SHP77 (cell line): ENCODE measurements around the gene CALCOCO1.
A peak's percentile ranks its signal among the peaks of the same experiment; 100 is the strongest.
"Not testable (repeated sequence)": the region's sequence is repeated elsewhere in the genome, so short reads cannot be mapped to it uniquely, and the experiment has no call there.

Experiments
- DNase-seq, 2 experiments: peaks; one replicate each; lab custom pipeline; 2025; lab: John Stamatoyannopoulos, UW

Gene CALCOCO1

GRCh38 chr12:53696655-53697331, 30.5 kb downstream of the CALCOCO1 start:
- no peak for DNase-seq

GRCh38 chr12:53696285-53696654, 31.0 kb downstream of the CALCOCO1 start:
- peak; percentile 93 to 94 for DNase-seq

- no peak for DNase-seq
These were observed 31.8 kb downstream of the CALCOCO1 start for GRCh38 chr12:53695152-53696145.

- DNase-seq = no peak
These were observed 32.5 kb downstream of the CALCOCO1 start for GRCh38 chr12:53694756-53695151.

- no peak for DNase-seq
These were observed 39.1 kb downstream of the CALCOCO1 start for GRCh38 chr12:53688134-53688533.

- DNase-seq = no peak
These were observed 40.8 kb downstream of the CALCOCO1 start for GRCh38 chr12:53686436-53686835.

- DNase-seq = no peak
These were observed 42.5 kb downstream of the CALCOCO1 start for GRCh38 chr12:53684654-53685220.

GRCh38 chr12:53683983-53684382, 43.3 kb downstream of the CALCOCO1 start:
- DNase-seq = no peak

GRCh38 chr12:53683494-53683893, 43.8 kb downstream of the CALCOCO1 start:
- no peak for DNase-seq

GRCh38 chr12:53680061-53680460, 47.2 kb downstream of the CALCOCO1 start:
- not testable (repeated sequence) for DNase-seq

- no peak for DNase-seq
These were observed 49.5 kb downstream of the CALCOCO1 start for GRCh38 chr12:53677800-53678148.

- DNase-seq = peak in 1 of 2 experiments; percentile 19
These were observed 50.0 kb downstream of the CALCOCO1 start for GRCh38 chr12:53677016-53677799.

- peak; percentile 25 to 44 for DNase-seq
These were observed 50.6 kb downstream of the CALCOCO1 start for GRCh38 chr12:53676656-53677015.

- peak; percentile 95 to 96 for DNase-seq
These were observed 51.3 kb downstream of the CALCOCO1 start, which contains the start of gene ATP5MC2 for GRCh38 chr12:53675701-53676607. Gene ATP5MC2, minus strand, starts transcription at chr12:53676083. Its CDS starts 3,469 bp downstream, at chr12:53672614.

GRCh38 chr12:53674977-53675700, 52.1 kb downstream of the CALCOCO1 start:
- DNase-seq = no peak

- DNase-seq = no peak
These were observed 56.3 kb downstream of the CALCOCO1 start for GRCh38 chr12:53670971-53671370.

GRCh38 chr12:53670308-53670707, 56.9 kb downstream of the CALCOCO1 start:
- no peak for DNase-seq

GRCh38 chr12:53667080-53667479, 60.2 kb downstream of the CALCOCO1 start:
- DNase-seq = no peak

- DNase-seq = no peak
These were observed 62.3 kb downstream of the CALCOCO1 start for GRCh38 chr12:53664936-53665335.

- no peak for DNase-seq
These were observed 63.1 kb downstream of the CALCOCO1 start for GRCh38 chr12:53664191-53664590.
